ENCODE results near the gene VILL.

Gene VILL

DNA sequence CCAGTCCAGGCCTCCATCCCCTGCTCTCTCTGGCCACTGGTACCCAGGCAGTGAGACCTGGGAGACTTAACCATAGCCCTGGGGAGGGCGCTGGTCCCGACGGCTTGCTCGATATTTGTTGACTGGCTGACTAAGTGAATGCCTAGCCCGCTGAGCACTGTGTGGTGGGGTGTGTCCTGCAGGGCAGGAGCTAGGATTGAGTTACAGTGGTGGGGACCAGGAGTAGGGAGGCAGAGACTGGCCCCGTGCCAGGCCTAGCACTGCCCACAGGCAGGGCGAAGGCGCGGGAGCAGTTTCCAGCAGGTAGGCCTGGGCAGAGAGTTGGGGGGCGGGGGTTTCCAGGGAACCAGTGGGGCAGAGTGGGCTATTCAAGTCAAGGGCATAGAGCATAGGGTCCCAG lies at the start of gene VILL:
Gene VILL, plus strand, starts transcription at position 260 of the 400 bp plus-strand sequence. CDS start 2,887 bp downstream, outside the sequence.
- no peaks in the 10 kb centered on the region for H3K27me3 ChIP-seq (ENCODE audit: low read depth, low read length)
- H3K4me1 ChIP-seq (ENCODE audit: control insufficient read depth in 1 of 2, insufficient read depth in 2 of 2, low read length in 2 of 2), result peaks cover 5 to 6% of the 10 kb centered on the region in 2 donors
- H3K9me3 ChIP-seq (ENCODE audit: control insufficient read depth in 1 of 2, low read length in 2 of 2), result no peaks in the 10 kb centered on the region
- no peaks in the 10 kb centered on the region for H3K36me3 ChIP-seq (ENCODE audit: control insufficient read depth in 1 of 2, insufficient read depth in 2 of 2, low read length in 2 of 2)
- H3K4me3 ChIP-seq (ENCODE audit: low read depth in 1 of 2, low read length in 2 of 2), result peak within 1 kb of the TSS in 1 of 2 donors; percentile 43
- peak within 1 kb of the TSS; percentile 93 for H3K27ac ChIP-seq (ENCODE audit: low read length)

DNA sequence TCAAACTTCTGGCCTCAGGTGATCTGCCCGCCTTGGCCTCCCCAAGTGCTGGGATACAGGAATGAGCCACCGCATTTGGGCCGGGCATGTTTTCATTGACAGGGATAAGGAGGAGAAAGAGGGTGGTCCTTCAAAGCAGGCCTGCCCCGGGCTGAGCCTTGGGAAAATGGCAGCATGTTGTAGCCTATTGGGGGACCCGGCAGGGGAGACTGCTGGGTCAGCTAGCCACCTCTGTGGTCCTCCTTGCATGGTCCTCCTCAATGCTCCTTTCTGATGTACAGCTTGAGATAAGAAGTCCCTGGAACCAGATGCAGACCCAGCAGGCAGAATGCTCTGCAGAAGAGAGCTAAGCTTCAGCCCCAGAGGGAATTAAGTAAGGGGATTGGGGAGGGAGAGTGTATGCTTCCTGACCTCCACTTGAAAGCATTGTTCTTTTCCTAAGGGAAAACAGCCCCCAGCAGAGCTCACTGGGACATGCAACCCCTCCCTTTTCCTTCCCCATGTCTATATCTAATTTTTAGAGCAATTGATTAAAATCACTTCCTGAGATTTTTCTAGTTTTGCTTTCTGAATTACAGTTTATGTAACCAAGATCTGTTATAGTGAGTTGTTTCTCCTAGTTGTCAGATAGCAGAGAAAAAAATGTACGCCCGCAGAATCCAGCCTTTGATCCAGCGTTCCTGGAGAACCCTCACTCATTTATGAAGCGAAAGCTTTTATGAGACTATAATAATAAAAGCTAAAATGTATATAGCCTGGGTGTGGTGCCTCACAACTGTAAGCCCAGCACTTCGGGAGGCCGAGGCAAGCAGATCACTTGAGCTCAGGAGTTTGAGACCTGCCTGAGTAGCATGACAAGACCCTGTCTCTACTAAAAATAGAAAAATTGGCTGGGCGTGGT lies 48.7 kb upstream of the VILL start:
- Histone ChIP-seq H3K9me3 (ENCODE audit: control insufficient read depth in 1 of 2, low read length in 2 of 2) (no peaks in the 10 kb centered on the region), H3K36me3 (ENCODE audit: control insufficient read depth in 1 of 2, insufficient read depth in 2 of 2, low read length in 2 of 2) (no peaks in the 10 kb centered on the region), H3K27me3 (ENCODE audit: low read depth, low read length) (no peaks in the 10 kb centered on the region), H3K27ac (ENCODE audit: low read length) (no peak overlapping the region), H3K4me3 (ENCODE audit: low read depth in 1 of 2, low read length in 2 of 2) (peak overlapping the region in 1 of 2 donors; percentile 4), H3K4me1 (ENCODE audit: control insufficient read depth in 1 of 2, insufficient read depth in 2 of 2, low read length in 2 of 2) (peaks cover 26 to 64% of the 10 kb centered on the region in 2 donors)

DNA sequence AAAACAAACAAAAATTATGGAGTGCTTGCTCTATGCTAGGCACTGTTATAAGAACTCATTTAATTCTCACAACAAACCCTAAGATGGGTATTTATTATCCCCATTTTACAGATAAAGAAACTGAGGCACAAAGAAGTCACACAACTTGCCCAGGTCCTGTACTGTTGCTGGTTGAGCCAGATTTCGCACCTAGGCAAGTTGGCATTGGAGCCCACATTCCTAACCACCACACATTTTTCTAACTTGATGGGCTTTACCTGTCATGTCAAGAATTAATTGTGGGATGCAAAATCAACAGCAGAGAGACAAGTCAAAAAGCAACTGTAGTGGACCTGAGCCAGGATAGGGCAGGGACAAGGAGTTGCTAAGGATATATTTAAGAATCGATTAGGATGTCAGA lies 47.9 kb upstream of the VILL start:
- peaks cover 26 to 66% of the 10 kb centered on the region in 2 donors for H3K4me1 ChIP-seq (ENCODE audit: control insufficient read depth in 1 of 2, insufficient read depth in 2 of 2, low read length in 2 of 2)

DNA sequence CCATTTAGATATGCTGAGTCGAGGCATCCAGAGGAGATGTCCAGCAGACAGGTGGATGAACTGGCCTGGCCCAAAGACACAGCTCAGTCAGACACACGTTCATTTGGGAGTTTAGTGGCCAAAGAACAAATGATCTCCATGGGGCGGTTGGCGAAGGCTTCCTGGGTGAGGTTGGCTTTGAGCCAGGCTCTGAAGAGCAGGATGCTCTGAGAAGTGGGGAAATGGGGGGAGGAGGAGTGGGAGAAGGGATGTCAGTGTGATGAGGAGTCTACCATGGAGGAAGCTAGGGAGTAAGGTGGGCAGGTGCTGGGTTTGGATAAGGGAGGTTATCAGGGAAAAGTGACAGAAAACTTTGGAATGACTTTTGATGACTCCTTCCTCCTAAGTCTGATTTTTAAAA lies 47.5 kb upstream of the VILL start:
- Histone ChIP-seq H3K36me3 (ENCODE audit: control insufficient read depth in 1 of 2, insufficient read depth in 2 of 2, low read length in 2 of 2) (no peaks in the 10 kb centered on the region), H3K4me3 (ENCODE audit: low read depth in 1 of 2, low read length in 2 of 2) (no peak overlapping the region), H3K27ac (ENCODE audit: low read length) (peak overlapping the region; percentile 10), H3K27me3 (ENCODE audit: low read depth, low read length) (no peaks in the 10 kb centered on the region), H3K9me3 (ENCODE audit: control insufficient read depth in 1 of 2, low read length in 2 of 2) (no peaks in the 10 kb centered on the region), H3K4me1 (ENCODE audit: control insufficient read depth in 1 of 2, insufficient read depth in 2 of 2, low read length in 2 of 2) (peaks cover 26 to 66% of the 10 kb centered on the region in 2 donors)

More for the DNA sequence above, 47.9 kb upstream of the VILL start:
- no peaks in the 10 kb centered on the region for H3K9me3 ChIP-seq (ENCODE audit: control insufficient read depth in 1 of 2, low read length in 2 of 2)
- H3K4me3 ChIP-seq (ENCODE audit: low read depth in 1 of 2, low read length in 2 of 2), result no peak overlapping the region
- H3K27me3 ChIP-seq (ENCODE audit: low read depth, low read length), result no peaks in the 10 kb centered on the region
- no peak overlapping the region for H3K27ac ChIP-seq (ENCODE audit: low read length)
- no peaks in the 10 kb centered on the region for H3K36me3 ChIP-seq (ENCODE audit: control insufficient read depth in 1 of 2, insufficient read depth in 2 of 2, low read length in 2 of 2)

DNA sequence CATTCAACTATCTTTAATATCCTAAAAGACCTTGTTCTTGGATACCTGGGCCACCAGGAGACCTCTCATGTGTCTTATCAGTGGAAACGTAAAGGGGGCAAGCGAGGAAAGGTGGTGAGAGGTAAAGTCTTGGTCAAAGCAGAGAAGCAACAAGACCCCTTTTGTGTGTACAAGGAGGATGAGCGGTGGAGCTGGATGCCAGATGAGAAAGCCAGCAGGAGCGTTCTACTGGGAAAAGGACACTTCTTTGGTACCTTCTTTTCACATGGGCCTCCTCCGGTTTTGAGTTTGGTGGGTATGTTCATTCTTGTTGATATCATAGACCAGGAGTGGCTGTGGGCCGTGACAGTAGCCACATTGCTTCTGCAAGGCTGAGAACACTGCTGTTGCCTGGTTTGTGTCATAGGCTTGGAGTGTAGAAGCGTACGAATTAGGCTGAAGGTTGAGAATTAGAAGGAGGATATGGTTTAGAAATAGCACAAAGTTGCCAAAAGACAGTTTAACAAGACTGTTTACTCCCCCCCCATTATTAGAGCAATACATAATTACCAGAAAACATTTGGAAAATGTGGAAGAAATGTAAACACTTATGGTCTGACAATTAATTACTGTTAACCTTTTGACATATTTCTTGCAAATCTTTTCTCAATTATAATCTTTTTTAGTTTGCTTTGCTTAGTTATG lies 46.8 kb upstream of the VILL start:
- Histone ChIP-seq H3K36me3 (ENCODE audit: control insufficient read depth in 1 of 2, insufficient read depth in 2 of 2, low read length in 2 of 2) (no peaks in the 10 kb centered on the region), H3K4me3 (ENCODE audit: low read depth in 1 of 2, low read length in 2 of 2) (peak overlapping the region in 1 of 2 donors; percentile 2), H3K27me3 (ENCODE audit: low read depth, low read length) (no peaks in the 10 kb centered on the region), H3K9me3 (ENCODE audit: control insufficient read depth in 1 of 2, low read length in 2 of 2) (no peaks in the 10 kb centered on the region), H3K4me1 (ENCODE audit: control insufficient read depth in 1 of 2, insufficient read depth in 2 of 2, low read length in 2 of 2) (peaks cover 26 to 66% of the 10 kb centered on the region in 2 donors), H3K27ac (ENCODE audit: low read length) (peak overlapping the region; percentile 10)

DNA sequence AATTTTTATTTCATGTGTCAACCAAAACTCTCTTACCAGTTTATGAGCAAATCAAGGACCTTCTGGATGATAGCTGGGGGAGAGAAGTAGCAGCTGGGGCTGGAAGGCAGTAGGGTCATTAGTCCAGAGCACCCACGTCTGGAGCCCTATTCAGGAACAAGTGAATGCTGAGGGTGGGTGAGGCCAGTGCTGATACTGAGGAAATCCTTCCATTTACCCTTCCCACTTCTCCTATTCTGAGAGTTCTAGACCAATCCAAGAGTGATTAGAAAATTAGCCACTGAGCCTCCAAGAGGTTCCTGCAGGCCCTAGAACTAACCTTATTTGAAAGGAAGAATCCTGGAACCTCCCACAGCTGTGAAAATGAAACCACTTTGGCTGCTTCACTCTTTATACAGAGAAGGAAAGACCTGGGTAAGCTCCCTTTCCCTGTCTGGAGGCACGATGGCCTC lies 46.2 kb upstream of the VILL start:
- Histone ChIP-seq H3K4me1 (ENCODE audit: control insufficient read depth in 1 of 2, insufficient read depth in 2 of 2, low read length in 2 of 2) (peaks cover 26 to 66% of the 10 kb centered on the region in 2 donors), H3K27ac (ENCODE audit: low read length) (peak overlapping the region; percentile 57), H3K36me3 (ENCODE audit: control insufficient read depth in 1 of 2, insufficient read depth in 2 of 2, low read length in 2 of 2) (no peaks in the 10 kb centered on the region), H3K27me3 (ENCODE audit: low read depth, low read length) (no peaks in the 10 kb centered on the region), H3K4me3 (ENCODE audit: low read depth in 1 of 2, low read length in 2 of 2) (peak overlapping the region in 1 of 2 donors; percentile 12), H3K9me3 (ENCODE audit: control insufficient read depth in 1 of 2, low read length in 2 of 2) (no peaks in the 10 kb centered on the region)

DNA sequence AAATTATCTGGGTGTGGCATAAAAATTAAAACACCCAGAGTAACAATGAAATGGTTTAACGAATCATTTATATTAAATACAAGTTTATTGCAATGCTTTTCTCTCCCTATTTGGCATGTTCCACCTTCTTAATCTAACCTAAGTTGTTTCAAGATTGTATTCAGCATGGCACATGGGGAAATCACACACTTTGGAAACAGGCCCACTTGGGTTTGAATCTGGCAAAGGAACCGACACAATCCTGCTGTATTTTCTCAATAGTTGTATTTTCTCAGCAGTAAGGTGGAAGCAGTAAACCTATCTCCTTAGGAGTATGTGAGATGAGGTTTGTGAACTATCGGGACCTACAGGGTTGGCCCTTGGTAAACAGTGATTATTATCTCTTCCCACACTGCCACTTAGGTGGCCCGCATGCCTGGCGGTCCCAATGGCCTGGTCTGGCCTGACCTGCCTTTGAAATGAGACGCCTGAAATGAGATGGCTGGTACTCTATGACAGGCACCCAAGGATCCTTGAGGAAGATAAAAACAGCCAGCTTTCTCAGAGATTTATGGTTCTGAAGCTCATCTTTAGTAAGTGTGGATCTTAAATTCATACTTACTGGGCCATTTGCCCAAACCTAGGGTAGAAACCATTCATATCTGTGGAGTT lies 45.3 kb upstream of the VILL start:
- peak overlapping the region in 1 of 2 donors; percentile 3 for H3K4me3 ChIP-seq (ENCODE audit: low read depth in 1 of 2, low read length in 2 of 2)
- H3K4me1 ChIP-seq (ENCODE audit: control insufficient read depth in 1 of 2, insufficient read depth in 2 of 2, low read length in 2 of 2), result peaks cover 26 to 62% of the 10 kb centered on the region in 2 donors
- no peaks in the 10 kb centered on the region for H3K27me3 ChIP-seq (ENCODE audit: low read depth, low read length)
- no peaks in the 10 kb centered on the region for H3K36me3 ChIP-seq (ENCODE audit: control insufficient read depth in 1 of 2, insufficient read depth in 2 of 2, low read length in 2 of 2)
- H3K9me3 ChIP-seq (ENCODE audit: control insufficient read depth in 1 of 2, low read length in 2 of 2), result no peaks in the 10 kb centered on the region
- H3K27ac ChIP-seq (ENCODE audit: low read length), result peak overlapping the region; percentile 57

DNA sequence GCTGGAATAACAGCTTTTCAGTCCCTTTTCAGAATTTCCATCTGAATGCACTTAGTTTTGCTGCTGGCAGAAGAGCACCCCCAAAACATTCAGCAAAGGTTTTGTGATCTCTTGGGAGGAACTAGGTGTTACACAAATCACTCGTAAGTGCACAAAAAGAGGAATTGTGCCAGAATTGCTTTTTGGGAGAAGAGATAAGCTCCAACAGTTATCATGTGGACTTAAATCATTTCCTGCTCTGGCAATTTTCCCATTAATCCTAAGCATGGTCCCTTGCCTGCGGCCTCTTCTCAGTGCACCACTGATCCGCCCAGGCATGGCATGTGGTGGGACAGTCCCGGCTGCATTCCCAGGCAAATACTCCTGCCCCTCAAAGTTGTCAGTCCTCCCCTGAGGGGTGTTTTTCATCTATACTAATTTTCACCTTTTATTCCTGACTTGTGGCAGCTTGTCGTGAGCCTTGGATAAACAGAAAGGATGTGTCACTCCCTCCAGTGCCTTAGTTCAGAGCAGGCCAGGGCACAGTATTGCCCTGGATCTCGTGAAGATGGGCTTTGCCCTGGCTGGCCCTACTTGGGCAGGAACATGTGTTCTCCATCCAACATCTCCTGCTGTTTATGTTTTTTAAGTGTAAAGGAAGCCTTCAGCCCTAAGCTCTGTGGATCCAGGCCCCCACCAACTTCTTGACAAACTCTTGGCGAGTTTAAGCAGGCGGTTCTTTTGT lies 44.6 kb upstream of the VILL start:
- Histone ChIP-seq H3K9me3 (ENCODE audit: control insufficient read depth in 1 of 2, low read length in 2 of 2) (no peaks in the 10 kb centered on the region), H3K27ac (ENCODE audit: low read length) (peak overlapping the region; percentile 47), H3K36me3 (ENCODE audit: control insufficient read depth in 1 of 2, insufficient read depth in 2 of 2, low read length in 2 of 2) (no peaks in the 10 kb centered on the region), H3K4me3 (ENCODE audit: low read depth in 1 of 2, low read length in 2 of 2) (peak overlapping the region in 1 of 2 donors; percentile 3), H3K4me1 (ENCODE audit: control insufficient read depth in 1 of 2, insufficient read depth in 2 of 2, low read length in 2 of 2) (peaks cover 26 to 55% of the 10 kb centered on the region in 2 donors), H3K27me3 (ENCODE audit: low read depth, low read length) (no peaks in the 10 kb centered on the region)

DNA sequence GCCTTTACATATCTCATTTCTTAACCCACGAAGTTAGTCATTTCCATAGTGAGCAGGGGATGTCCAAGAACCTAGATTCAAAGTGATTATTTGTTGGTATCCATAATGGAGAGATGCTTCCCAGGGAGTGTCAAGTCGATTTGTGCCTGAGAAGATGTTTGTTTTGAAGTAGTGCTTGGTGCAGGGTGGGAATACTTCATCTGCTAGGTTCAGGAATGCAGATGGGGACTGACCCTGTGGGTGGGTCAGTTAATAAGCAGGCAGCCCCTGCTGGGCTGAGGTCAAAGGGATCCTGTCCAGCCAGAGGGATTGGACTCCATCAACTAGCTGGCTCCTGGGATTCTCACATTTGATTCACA lies 44.1 kb upstream of the VILL start:
- peak overlapping the region; percentile 43 for H3K27ac ChIP-seq (ENCODE audit: low read length)
- H3K27me3 ChIP-seq (ENCODE audit: low read depth, low read length), result no peaks in the 10 kb centered on the region
- no peaks in the 10 kb centered on the region for H3K9me3 ChIP-seq (ENCODE audit: control insufficient read depth in 1 of 2, low read length in 2 of 2)
- no peaks in the 10 kb centered on the region for H3K36me3 ChIP-seq (ENCODE audit: control insufficient read depth in 1 of 2, insufficient read depth in 2 of 2, low read length in 2 of 2)
- peaks cover 26 to 52% of the 10 kb centered on the region in 2 donors for H3K4me1 ChIP-seq (ENCODE audit: control insufficient read depth in 1 of 2, insufficient read depth in 2 of 2, low read length in 2 of 2)
- no peak overlapping the region for H3K4me3 ChIP-seq (ENCODE audit: low read depth in 1 of 2, low read length in 2 of 2)

DNA sequence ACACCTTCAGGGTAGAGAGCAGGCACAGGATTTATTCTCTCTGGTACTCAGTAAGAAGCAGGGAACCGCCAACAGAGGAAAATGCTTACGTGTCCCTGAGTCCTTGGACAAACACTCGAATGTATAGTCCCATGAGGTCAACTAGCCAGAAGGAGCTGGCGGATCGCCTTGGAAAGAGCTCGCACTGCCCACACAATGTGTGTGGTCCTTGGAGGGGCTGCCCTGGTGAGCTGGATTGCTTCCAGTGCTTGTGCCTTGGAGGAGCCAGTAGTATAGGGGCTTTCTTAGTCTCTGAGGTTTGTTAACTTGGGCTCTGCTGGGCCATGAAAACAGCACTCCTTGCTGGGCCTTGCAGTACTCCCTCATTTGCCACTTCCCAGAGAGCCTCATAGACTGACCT lies 40.7 kb upstream of the VILL start:
- H3K36me3 ChIP-seq (ENCODE audit: control insufficient read depth in 1 of 2, insufficient read depth in 2 of 2, low read length in 2 of 2), result no peaks in the 10 kb centered on the region
- no peaks in the 10 kb centered on the region for H3K27me3 ChIP-seq (ENCODE audit: low read depth, low read length)
- H3K9me3 ChIP-seq (ENCODE audit: control insufficient read depth in 1 of 2, low read length in 2 of 2), result no peaks in the 10 kb centered on the region
- H3K27ac ChIP-seq (ENCODE audit: low read length), result no peak overlapping the region
- peaks cover 16 to 30% of the 10 kb centered on the region in 2 donors for H3K4me1 ChIP-seq (ENCODE audit: control insufficient read depth in 1 of 2, insufficient read depth in 2 of 2, low read length in 2 of 2)
- H3K4me3 ChIP-seq (ENCODE audit: low read depth in 1 of 2, low read length in 2 of 2), result no peak overlapping the region

Measured in muscle layer of duodenum (tissue), 2 donors.